Suprapubic skin (tissue), 4 donors: Measurements from ENCODE around the gene MYH6. TPM values are rescaled to one million over a fixed set of nuclear protein-coding genes. Genes with fewer than 3 reads are reported as not detected.
"Not testable (repeated sequence)": the region's sequence is repeated elsewhere in the genome, so short reads cannot be mapped to it uniquely, and the experiment has no call there.

Experiments used
- DNase-seq, 2 donors: peaks; one replicate each; pipeline ENCODE4 v3.0.0-alpha.2; 2019; ENCODE audit warnings: low spot score in 2 of 2
- H3K27ac ChIP-seq: fragments of 200-600 bp; sonication (generic); one replicate; pipeline ENCODE4 v1.5.1; 2019
- H3K27me3 ChIP-seq: fragments of 200-600 bp; sonication (generic); one replicate; pipeline ENCODE4 v1.5.1; 2019
- H3K36me3 ChIP-seq: fragments of 200-600 bp; sonication (generic); one replicate; pipeline ENCODE4 v1.5.1; 2019
- H3K4me1 ChIP-seq: fragments of 200-600 bp; sonication (generic); one replicate; pipeline ENCODE4 v1.5.1; 2019
- H3K4me3 ChIP-seq: fragments of 200-600 bp; sonication (generic); one replicate; pipeline ENCODE4 v1.5.1; 2019; ENCODE audit warnings: mild to moderate bottlenecking
- H3K9me3 ChIP-seq: fragments of 200-600 bp; sonication (generic); one replicate; pipeline ENCODE4 v1.5.1; 2019
- CTCF ChIP-seq, 2 donors: fragments of 200-600 bp in 1 of 2; fragments of 450-650 bp in 1 of 2; sonication (generic) in 1 of 2; IDR thresholded peaks; one replicate each; pipeline ENCODE4 v1.5.1; 2016 to 2019; ENCODE audit warnings: antibody characterized with exemption in 2 of 2, mild to moderate bottlenecking in 1 of 2, moderate library complexity in 1 of 2
- EP300 ChIP-seq: sonication (generic); formaldehyde crosslinking; IDR thresholded peaks from one replicate; pipeline ENCODE4 v1.6.1; 2017; ENCODE audit warnings: antibody characterized with exemption
- POLR2A ChIP-seq, 2 donors: fragments of 450-650 bp; IDR thresholded peaks; one replicate each; pipeline ENCODE4 v1.6.1; 2017; ENCODE audit warnings: antibody characterized with exemption in 2 of 2, mild to moderate bottlenecking in 2 of 2, moderate library complexity in 2 of 2
- POLR2AphosphoS5 ChIP-seq, 3 donors: sonication (generic); formaldehyde crosslinking; IDR thresholded peaks; one replicate each; pipeline ENCODE4 v1.6.1; 2017; ENCODE audit warnings: antibody characterized with exemption in 3 of 3
- WGBS: methylation state at CpG from one replicate; pipeline ENCODE4 v1.1.5; 2018; 5-methylcytosine and 5-hydroxymethylcytosine counted together
- total RNA-seq, 4 donors: library from RNA; depleted of rRNA; stranded (reverse); fragments of >200 nt; gene quantifications; one replicate each; pipeline ENCODE4 v1.1.0, GENCODE V29; 2016

The MYH6 gene
- not detected for total RNA-seq

GRCh38 chr14:23407516-23408306 is at the start of gene MYH6:
MYH6 (minus strand) TSS chr14:23408273; CDS start chr14:23407223, 1,050 bp downstream.
- Histone ChIP-seq H3K9me3 (no peaks in the 10 kb centered on the region), H3K27me3 (peaks cover 53% of the 10 kb centered on the region), H3K27ac (no peak within 1 kb of the TSS), H3K36me3 (no peaks in the 10 kb centered on the region), H3K4me1 (no peaks in the 10 kb centered on the region), H3K4me3 (no peak within 1 kb of the TSS)
- 80% methylated on average over 15 of the region's 15 CpGs for WGBS
- TF ChIP-seq POLR2A (IDR thresholded peaks at IDR 0.05), result no peak
- no peak for TF ChIP-seq POLR2AphosphoS5 (IDR thresholded peaks at IDR 0.05)
- TF ChIP-seq CTCF (IDR thresholded peaks at IDR 0.05), result no peak
- no peak for TF ChIP-seq EP300
- no peak for DNase-seq

GRCh38 chr14:23456883-23457586 is 49.0 kb upstream of the MYH6 start:
- not testable (repeated sequence) for H3K27ac ChIP-seq, H3K4me3 ChIP-seq, H3K4me1 ChIP-seq, H3K27me3 ChIP-seq, H3K36me3 ChIP-seq, H3K9me3 ChIP-seq, DNase-seq
- WGBS, result 93% methylated on average over 11 of the region's 11 CpGs

GRCh38 chr14:23454445-23454856 is 46.4 kb upstream of the MYH6 start:
- Histone ChIP-seq H3K4me1 (peaks cover 2% of the 10 kb centered on the region), H3K36me3 (no peaks in the 10 kb centered on the region), H3K27me3 (peaks cover 3% of the 10 kb centered on the region), H3K27ac (no peak overlapping the region), H3K9me3 (no peaks in the 10 kb centered on the region), H3K4me3 (no peak overlapping the region)
- WGBS, result 10% methylated on average over 1 of the region's 1 CpG
- no peak for TF ChIP-seq POLR2A (IDR thresholded peaks at IDR 0.05)
- TF ChIP-seq EP300, result no peak
- no peak for TF ChIP-seq POLR2AphosphoS5 (IDR thresholded peaks at IDR 0.05)
- TF ChIP-seq CTCF (IDR thresholded peaks at IDR 0.05), result no peak
- DNase-seq, result no peak

GRCh38 chr14:23452237-23452636 is 44.2 kb upstream of the MYH6 start:
- Histone ChIP-seq H3K27ac (no peak overlapping the region), H3K36me3 (no peaks in the 10 kb centered on the region), H3K4me1 (peaks cover 2% of the 10 kb centered on the region), H3K4me3 (no peak overlapping the region), H3K27me3 (no peaks in the 10 kb centered on the region), H3K9me3 (no peaks in the 10 kb centered on the region)
- no peak for DNase-seq
- WGBS, result 93% methylated on average over 2 of the region's 2 CpGs
- TF ChIP-seq POLR2A (IDR thresholded peaks at IDR 0.05) (no peak), EP300 (no peak), CTCF (IDR thresholded peaks at IDR 0.05) (no peak)

GRCh38 chr14:23450379-23450778 is 42.3 kb upstream of the MYH6 start:
- no peaks in the 10 kb centered on the region for H3K27me3 ChIP-seq
- DNase-seq, result no peak
- TF ChIP-seq EP300 (no peak), CTCF (IDR thresholded peaks at IDR 0.05) (no peak), POLR2A (IDR thresholded peaks at IDR 0.05) (no peak), POLR2AphosphoS5 (IDR thresholded peaks at IDR 0.05) (no peak)
- no peaks in the 10 kb centered on the region for H3K9me3 ChIP-seq
- H3K4me1 ChIP-seq, result peaks cover 15% of the 10 kb centered on the region
- 80% methylated on average over 2 of the region's 2 CpGs for WGBS
- no peaks in the 10 kb centered on the region for H3K36me3 ChIP-seq
- no peak overlapping the region for H3K4me3 ChIP-seq
- no peak overlapping the region for H3K27ac ChIP-seq
